ENCODE results near the gene YOD1.

- TF ChIP-seq MYC (IDR thresholded peaks at IDR 0.05; ENCODE audit: low read depth, low read length) (no peak), POLR2A (IDR thresholded peaks at IDR 0.05; ENCODE audit: low read depth, low read length) (no peak), CTCF (IDR thresholded peaks at IDR 0.05; ENCODE audit: extremely low read depth in 1 of 2, insufficient read depth in 1 of 2, low read depth in 1 of 2, low read length in 2 of 2) (no peak), MAX (IDR thresholded peaks at IDR 0.05; ENCODE audit: insufficient read depth, insufficient read length) (no peak), POLR2AphosphoS5 (IDR thresholded peaks at IDR 0.05; ENCODE audit: insufficient read depth, low read depth, low read length) (no peak), EZH2 (IDR thresholded peaks at IDR 0.05; ENCODE audit: borderline replicate concordance, low read depth, low read length, severe bottlenecking) (no peak)
Measured at GRCh38 chr1:207049514-207049913, 1.5 kb downstream of the YOD1 start.
